HUES64 (cell line): ENCODE measurements around the gene LCT.
"Not testable (repeated sequence)": the region's sequence is repeated elsewhere in the genome, so short reads cannot be mapped to it uniquely, and the experiment has no call there.

ENCODE experiments used
- H3K27ac ChIP-seq: 2 replicates; pipeline ENCODE4 v1.7.0; 2013; ENCODE audit warnings: low read depth, low read length, inconsistent platforms
- H3K27me3 ChIP-seq: 2 replicates; pipeline ENCODE4 v1.6.1; 2013; ENCODE audit warnings: mild to moderate bottlenecking, low read length; ENCODE audit not compliant: insufficient read depth
- H3K36me3 ChIP-seq: 2 replicates; pipeline ENCODE4 v1.6.1; 2013; ENCODE audit warnings: mild to moderate bottlenecking, low read length; ENCODE audit not compliant: insufficient read depth
- H3K4me1 ChIP-seq: 2 replicates; pipeline ENCODE4 v1.6.1; 2013; ENCODE audit warnings: mild to moderate bottlenecking, low read length, moderate library complexity; ENCODE audit not compliant: insufficient read depth
- H3K4me3 ChIP-seq: 2 replicates; pipeline ENCODE4 v1.5.1; 2013; ENCODE audit warnings: mild to moderate bottlenecking, low read length, moderate library complexity
- H3K9ac ChIP-seq: 2 replicates; pipeline ENCODE4 v1.6.1; 2013; ENCODE audit warnings: mild to moderate bottlenecking, low read depth, low read length
- H3K9me3 ChIP-seq: 2 replicates; pipeline ENCODE4 v1.6.1; 2013; ENCODE audit warnings: low read depth, low read length; ENCODE audit not compliant: insufficient read depth
- WGBS: fragments of 150-250, 120-280 bp; methylation state at CpG from one replicate; pipeline ENCODE4 v1.1.7; 2013; ENCODE audit warnings: missing lambda C conversion rate; 5-methylcytosine and 5-hydroxymethylcytosine counted together

The LCT gene

DNA sequence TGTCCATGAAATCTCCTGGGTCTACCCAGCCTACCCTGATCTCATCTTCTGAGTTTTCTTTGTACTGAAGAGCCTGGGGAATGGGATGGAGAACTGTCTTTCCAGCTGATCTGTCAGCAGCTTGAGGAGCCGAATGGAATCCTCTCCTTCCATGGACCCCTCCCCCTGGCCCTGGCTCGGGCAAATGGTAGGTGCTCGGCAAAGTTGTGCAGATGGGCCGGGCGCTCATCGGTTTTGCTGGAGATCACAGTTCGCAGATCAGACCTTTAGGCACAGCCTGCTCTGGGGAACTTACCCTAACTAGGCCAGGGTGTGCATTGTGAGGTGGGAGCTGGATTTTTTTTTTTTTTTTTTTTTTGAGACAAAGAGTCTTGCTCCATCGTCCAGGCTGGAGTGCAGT is 40.4 kb downstream of the LCT start:
- no peaks in the 10 kb centered on the region for H3K4me1 ChIP-seq
- H3K27ac ChIP-seq = no peak overlapping the region
- H3K9ac ChIP-seq = no peak overlapping the region
- WGBS = 95% methylated on average over 8 of the region's 8 CpGs
- no peak overlapping the region for H3K4me3 ChIP-seq
- H3K36me3 ChIP-seq = no peaks in the 10 kb centered on the region
- H3K27me3 ChIP-seq = no peaks in the 10 kb centered on the region
- H3K9me3 ChIP-seq = peaks cover 15% of the 10 kb centered on the region

DNA sequence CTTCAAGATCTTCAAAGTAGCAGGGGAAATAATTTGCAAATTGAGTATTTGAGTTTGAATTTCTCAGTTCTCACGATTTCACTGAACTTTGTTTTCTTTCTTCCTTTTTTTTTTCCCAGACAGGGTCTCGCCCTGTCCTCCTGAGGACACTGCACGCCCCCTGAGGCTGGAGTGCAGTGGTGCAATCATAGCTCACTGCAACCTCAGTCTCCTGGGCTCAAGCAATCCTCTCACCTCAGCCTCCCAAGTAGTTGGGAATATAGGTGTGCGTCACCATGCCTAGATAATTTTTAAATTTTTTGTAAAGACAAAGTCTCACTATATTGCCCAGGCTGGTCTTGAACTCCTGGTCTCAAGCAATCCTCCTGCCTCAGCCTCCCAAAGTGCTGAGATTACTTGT is 41.3 kb downstream of the LCT start:
- peaks cover 10% of the 10 kb centered on the region for H3K9me3 ChIP-seq
- 86% methylated on average over 4 of the region's 4 CpGs for WGBS
- H3K27me3 ChIP-seq, H3K4me1 ChIP-seq, H3K27ac ChIP-seq, H3K9ac ChIP-seq, H3K4me3 ChIP-seq, H3K36me3 ChIP-seq: not testable (repeated sequence)

DNA sequence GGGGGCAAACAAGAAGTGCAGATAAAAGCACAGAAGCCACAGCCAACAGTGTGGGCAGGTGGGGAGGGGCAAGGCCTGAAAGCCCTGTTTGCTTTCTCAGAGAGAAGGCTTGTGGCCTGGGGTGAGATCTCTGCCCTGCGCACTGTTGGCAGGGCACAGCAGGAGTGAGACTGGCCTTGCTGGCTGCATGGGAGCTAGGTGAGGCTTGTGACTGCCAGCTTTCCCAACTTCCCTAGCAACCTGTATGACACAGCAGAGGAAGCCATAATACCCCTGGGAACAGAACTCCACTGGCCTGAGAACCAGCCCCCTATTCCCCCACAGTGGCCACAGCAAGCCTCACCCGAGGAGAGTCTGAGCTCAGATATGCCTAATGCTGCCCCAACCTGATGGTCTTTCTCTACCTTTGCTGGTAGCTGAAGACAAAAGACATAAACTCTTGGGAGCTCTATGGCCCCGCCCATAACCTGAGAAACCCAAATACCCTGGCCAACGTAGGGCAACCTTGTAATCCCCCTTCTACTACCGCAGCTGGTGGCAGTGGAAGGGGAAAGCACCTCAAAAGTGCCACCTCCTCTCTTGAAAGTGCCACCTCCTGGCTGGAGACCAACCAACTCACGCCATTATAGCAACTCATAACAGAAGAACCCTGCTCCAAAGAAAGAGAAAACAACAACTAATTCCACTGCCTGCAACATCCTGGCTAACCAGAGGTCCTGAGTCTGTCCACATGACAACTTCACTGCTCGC is 44.4 kb downstream of the LCT start:
- Histone ChIP-seq H3K27me3 (no peaks in the 10 kb centered on the region), H3K4me1 (no peaks in the 10 kb centered on the region), H3K27ac (no peak overlapping the region), H3K9me3 (no peaks in the 10 kb centered on the region), H3K4me3 (no peak overlapping the region), H3K36me3 (no peaks in the 10 kb centered on the region), H3K9ac (no peak overlapping the region)
- 80% methylated on average over 7 of the region's 7 CpGs for WGBS

DNA sequence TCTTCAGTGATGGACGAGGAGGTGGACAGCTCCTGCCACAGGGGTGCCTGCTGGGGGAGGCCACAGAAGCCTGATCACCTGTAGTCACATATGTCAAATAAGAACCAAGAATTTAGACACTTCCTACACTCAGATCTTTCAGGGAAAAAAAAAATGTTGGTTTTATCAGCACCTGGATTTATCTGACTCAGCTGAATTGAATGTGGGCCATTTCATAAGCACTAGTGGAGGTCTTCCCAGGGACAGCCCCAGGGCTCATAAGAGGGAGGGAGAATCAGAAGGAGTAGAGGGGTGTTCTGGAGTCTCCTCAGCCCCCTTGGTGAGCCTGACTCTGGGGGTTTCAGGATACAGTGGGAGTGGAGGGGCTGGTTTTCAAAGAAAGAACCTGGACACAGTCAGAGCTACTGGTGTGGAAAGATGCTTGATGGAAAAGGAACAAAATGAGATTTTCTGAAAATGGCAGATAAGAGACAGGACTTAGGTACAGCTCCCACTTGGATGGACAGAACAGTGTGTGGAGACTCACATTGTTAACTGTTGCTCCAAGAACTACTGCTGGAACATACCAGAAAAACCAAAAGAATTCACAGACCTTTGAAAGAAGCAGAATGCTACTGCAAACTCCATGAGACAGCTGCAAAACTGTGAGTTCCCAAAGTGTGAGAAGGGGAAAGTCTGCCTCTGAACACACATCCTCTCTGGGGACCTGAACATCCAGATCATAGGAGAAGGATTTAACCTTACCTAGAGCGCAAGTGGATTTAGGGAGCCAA is 45.4 kb downstream of the LCT start:
- Histone ChIP-seq H3K9me3 (no peaks in the 10 kb centered on the region), H3K4me1 (no peaks in the 10 kb centered on the region), H3K4me3 (no peak overlapping the region), H3K9ac (no peak overlapping the region), H3K27ac (no peak overlapping the region), H3K36me3 (no peaks in the 10 kb centered on the region), H3K27me3 (no peaks in the 10 kb centered on the region)
- WGBS = 95% methylated on average over 2 of the region's 2 CpGs

DNA sequence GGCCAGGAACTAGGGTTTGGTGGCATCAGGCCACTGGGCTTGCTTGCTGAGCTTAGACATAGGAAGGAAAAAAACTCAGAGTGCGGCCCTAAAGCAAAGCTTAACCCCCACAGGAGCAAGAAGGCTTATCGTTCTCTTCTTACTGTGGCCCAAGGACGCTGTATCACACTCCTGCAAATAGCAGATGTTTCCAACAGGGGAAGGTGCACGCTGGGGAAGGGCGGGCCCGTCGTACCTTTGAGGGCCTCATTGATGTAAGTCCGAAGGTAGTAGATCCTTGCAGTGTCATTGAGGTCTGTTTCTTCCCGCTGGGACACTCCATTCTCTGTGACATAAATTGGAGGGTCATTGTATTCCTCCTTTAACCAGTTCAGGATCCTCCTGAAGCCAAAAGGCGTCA is 46.6 kb downstream of the LCT start:
- Histone ChIP-seq H3K9me3 (peaks cover 4% of the 10 kb centered on the region; the same call in 1 of the 2 replicates), H3K9ac (no peak overlapping the region), H3K4me3 (no peak overlapping the region), H3K27me3 (no peaks in the 10 kb centered on the region), H3K36me3 (peaks cover 8% of the 10 kb centered on the region), H3K4me1 (no peaks in the 10 kb centered on the region), H3K27ac (no peak overlapping the region)
- 96% methylated on average over 10 of the region's 10 CpGs for WGBS

DNA sequence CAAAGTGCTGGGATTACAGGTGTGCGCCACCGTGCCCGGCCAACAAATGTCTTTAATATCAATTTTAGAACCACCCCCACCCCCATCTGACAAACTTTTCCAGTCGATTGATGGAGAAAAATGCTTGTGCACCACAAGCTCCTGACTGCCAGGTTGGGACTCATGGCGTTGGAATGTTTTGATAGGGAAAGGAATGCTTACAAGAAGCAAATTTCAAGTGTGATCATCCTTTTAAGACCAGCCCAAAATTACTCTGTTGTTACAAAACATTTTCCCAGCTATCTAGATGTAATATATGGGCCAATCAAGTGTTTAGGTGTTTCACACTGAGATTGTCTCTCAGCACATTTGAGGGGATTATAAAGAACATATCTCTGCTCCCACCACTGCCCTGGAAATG is 50.2 kb downstream of the LCT start:
- H3K27ac ChIP-seq = no peak overlapping the region
- peaks cover 44% of the 10 kb centered on the region for H3K36me3 ChIP-seq
- over 99% methylated on average over 5 of the region's 5 CpGs for WGBS

DNA sequence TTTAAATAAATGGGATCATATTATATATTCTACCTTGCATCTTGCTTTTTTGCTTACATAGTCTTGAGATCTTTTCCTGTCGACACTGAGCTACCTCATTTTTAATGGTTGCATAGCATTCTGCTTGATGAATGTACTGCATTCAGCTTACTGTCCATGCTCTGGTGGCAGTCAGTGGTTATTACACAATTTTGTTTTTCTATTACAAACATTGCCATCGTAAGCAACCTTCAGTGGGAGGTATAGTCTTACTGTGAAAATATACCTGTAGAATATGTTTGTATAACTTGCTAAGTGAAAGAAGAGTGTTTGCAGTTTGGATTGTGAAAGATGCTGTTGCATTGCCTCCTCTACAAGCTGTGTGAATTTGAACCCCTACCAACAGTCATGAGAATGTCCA is 52.0 kb downstream of the LCT start:
- WGBS = 100% methylated on average over 2 of the region's 2 CpGs

More for the DNA sequence above, 50.2 kb downstream of the LCT start:
- H3K4me3 ChIP-seq = no peak overlapping the region
- H3K9me3 ChIP-seq = peaks cover 4% of the 10 kb centered on the region; the same call in 1 of the 2 replicates
- H3K4me1 ChIP-seq = peaks cover 7% of the 10 kb centered on the region
- no peak overlapping the region for H3K9ac ChIP-seq
- no peaks in the 10 kb centered on the region for H3K27me3 ChIP-seq

DNA sequence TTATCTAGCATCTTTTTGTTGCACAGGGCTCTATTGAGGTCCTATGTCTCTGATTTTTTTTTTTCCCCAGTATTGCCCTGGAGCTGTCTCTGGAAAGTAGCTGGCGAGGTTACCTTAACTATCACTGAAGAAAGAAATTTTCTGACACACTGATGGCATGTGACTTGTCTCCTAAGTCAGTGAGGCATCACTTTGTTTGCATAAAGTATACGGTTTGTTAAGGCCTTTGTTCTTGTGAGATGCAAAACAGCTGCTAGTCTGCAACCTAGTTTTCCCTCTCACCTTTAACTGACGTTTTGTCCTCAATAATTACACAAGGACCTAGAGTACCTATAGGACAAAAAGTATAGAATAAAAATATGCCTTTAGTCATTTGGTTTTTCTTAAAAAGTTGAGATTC is 53.5 kb downstream of the LCT start:
- no peak overlapping the region for H3K4me3 ChIP-seq
- H3K9me3 ChIP-seq = peaks cover 4% of the 10 kb centered on the region; the same call in 1 of the 2 replicates
- no peaks in the 10 kb centered on the region for H3K27me3 ChIP-seq
- no peak overlapping the region for H3K27ac ChIP-seq
- no peak overlapping the region for H3K9ac ChIP-seq
- H3K36me3 ChIP-seq = peaks cover 77% of the 10 kb centered on the region
- WGBS = 53% methylated on average over 3 of the region's 3 CpGs
- H3K4me1 ChIP-seq = peaks cover 10% of the 10 kb centered on the region

More for the DNA sequence above, 52.0 kb downstream of the LCT start:
- Histone ChIP-seq H3K9me3 (peaks cover 4% of the 10 kb centered on the region; the same call in 1 of the 2 replicates), H3K4me3 (no peak overlapping the region), H3K27ac (no peak overlapping the region), H3K9ac (no peak overlapping the region), H3K36me3 (peaks cover 62% of the 10 kb centered on the region), H3K27me3 (no peaks in the 10 kb centered on the region), H3K4me1 (peaks cover 10% of the 10 kb centered on the region)

DNA sequence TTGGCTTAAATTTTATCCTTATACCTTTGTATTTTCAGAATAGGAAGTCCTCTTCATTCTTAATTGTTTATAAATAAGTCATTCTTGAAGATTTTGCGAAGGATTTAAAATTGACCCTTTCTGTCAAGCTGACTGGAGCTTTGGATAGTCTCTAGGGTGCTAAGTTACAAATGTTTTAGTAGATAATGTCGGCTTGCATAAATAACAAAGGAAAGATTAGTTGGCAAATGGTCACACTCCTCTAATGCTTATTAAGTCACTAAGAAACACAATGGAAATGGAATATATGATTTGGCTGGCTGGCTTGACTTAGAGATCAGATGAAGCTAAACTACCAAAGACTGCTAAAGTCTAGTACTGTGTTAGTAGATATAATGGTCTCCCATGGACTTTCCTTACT is 54.8 kb downstream of the LCT start:
- no peak overlapping the region for H3K9ac ChIP-seq
- no peak overlapping the region for H3K27ac ChIP-seq
- H3K4me1 ChIP-seq = peaks cover 10% of the 10 kb centered on the region
- H3K9me3 ChIP-seq = peaks cover 4% of the 10 kb centered on the region; the same call in 1 of the 2 replicates
- H3K4me3 ChIP-seq = no peak overlapping the region
- H3K36me3 ChIP-seq = peaks cover 84% of the 10 kb centered on the region
- WGBS = 85% methylated on average over 2 of the region's 2 CpGs
- H3K27me3 ChIP-seq = no peaks in the 10 kb centered on the region

DNA sequence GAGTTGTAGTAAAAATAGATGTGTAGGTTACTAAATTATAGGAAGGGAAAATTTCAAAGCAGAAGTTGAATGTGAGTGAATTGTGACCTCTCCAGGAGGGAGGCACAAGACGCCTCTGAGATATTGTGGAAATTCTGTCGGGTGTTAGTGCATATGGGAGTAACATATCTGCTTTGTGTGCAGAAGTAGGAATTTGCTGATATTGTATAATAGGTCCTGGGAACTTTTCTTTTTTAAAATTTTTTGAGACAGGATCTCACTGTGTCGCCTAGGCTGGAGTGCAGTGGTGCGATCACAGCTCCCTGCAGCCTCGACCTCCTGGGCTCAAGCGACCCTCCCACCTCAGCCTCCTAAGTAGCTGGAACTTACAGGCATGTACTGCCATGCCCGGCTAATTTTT is 60.6 kb downstream of the LCT start:
- H3K36me3 ChIP-seq = peaks cover 92% of the 10 kb centered on the region
- H3K27me3 ChIP-seq = no peaks in the 10 kb centered on the region
- H3K4me3 ChIP-seq = no peak overlapping the region
- no peak overlapping the region for H3K9ac ChIP-seq
- H3K4me1 ChIP-seq = no peaks in the 10 kb centered on the region; the same call in 1 of the 2 replicates
- no peaks in the 10 kb centered on the region for H3K9me3 ChIP-seq
- no peak overlapping the region for H3K27ac ChIP-seq
- WGBS = 94% methylated on average over 7 of the region's 7 CpGs

DNA sequence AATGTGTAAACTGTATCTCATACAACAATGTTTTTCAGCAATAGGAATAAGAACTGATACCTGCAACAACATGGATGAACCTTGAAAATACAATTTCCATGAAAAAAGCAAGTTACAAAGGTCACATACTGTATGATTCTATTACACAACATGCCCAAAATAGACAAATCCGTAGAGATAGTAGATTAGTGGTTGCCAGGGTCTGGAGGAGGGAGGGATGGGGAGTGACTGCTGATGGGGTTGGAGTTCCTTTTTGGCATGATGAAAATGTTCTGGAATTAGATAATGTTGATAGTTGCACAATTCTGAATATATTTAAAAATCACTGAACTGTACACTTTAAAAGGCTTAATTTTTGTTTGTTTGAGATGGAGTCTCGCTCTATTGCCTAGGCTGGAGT is 61.6 kb downstream of the LCT start:
- H3K36me3 ChIP-seq = peaks cover 92% of the 10 kb centered on the region
- no peak overlapping the region for H3K4me3 ChIP-seq
- H3K9ac ChIP-seq = no peak overlapping the region
- no peaks in the 10 kb centered on the region for H3K9me3 ChIP-seq
- WGBS = 50% methylated on average over 2 of the region's 2 CpGs
- H3K4me1 ChIP-seq = no peaks in the 10 kb centered on the region
- H3K27ac ChIP-seq = no peak overlapping the region
- H3K27me3 ChIP-seq = no peaks in the 10 kb centered on the region
